Measurements from ENCODE around the gene HLA-DQB2. TPM values are rescaled to one million over a fixed set of nuclear protein-coding genes. Genes with fewer than 3 reads are reported as not detected.

HLA-DQB2 gene
- total and polyA plus RNA-seq, 10 of the 15 experiments (the other 5 are each of a cell fraction or from before 2014, with no cell fraction given) = 0.28 to 27.1 (median 8.0) TPM

GRCh38 chr6:32796848-32797776, 33.8 kb upstream of the HLA-DQB2 start (continued):
- TF ChIP-seq ELK1 (IDR thresholded peaks at IDR 0.05; ENCODE audit: low read depth, low read length) (no peak), BMI1 (IDR thresholded peaks at IDR 0.05; ENCODE audit: borderline replicate concordance) (no peak), SMAD5 (IDR thresholded peaks at IDR 0.05; ENCODE audit: low read depth) (no peak), ZNF207 (IDR thresholded peaks at IDR 0.05; ENCODE audit: borderline replicate concordance) (no peak), CUX1 (IDR thresholded peaks at IDR 0.05; ENCODE audit: insufficient replicate concordance, low read depth, low read length) (peak; percentile 3), ATF2 (IDR thresholded peaks at IDR 0.05; ENCODE audit: low read length) (no peak), PBX3 (IDR thresholded peaks at IDR 0.05; ENCODE audit: insufficient replicate concordance, low read depth, low read length) (no peak), KDM1A (IDR thresholded peaks at IDR 0.05; ENCODE audit: borderline replicate concordance) (no peak), HDAC2 (IDR thresholded peaks at IDR 0.05) (no peak), ZNF384 (IDR thresholded peaks at IDR 0.05; ENCODE audit: borderline replicate concordance, low read depth, low read length) (no peak), FOXK2 (IDR thresholded peaks at IDR 0.05) (no peak), SIN3A (IDR thresholded peaks at IDR 0.05; ENCODE audit: low read depth, low read length) (no peak), BHLHE40 (IDR thresholded peaks at IDR 0.05; ENCODE audit: borderline replicate concordance in 1 of 2, low read depth in 2 of 2, low read length in 1 of 2) (no peak; a peak in 1 of 4 replicates), LARP7 (IDR thresholded peaks at IDR 0.05) (no peak), CHD2 (IDR thresholded peaks at IDR 0.05; ENCODE audit: borderline replicate concordance, low read depth, low read length) (0 out of 2 replicates have a peak, but pooled peaks have one; percentile 6), CBFB (IDR thresholded peaks at IDR 0.05; ENCODE audit: low read depth) (no peak), SP1 (IDR thresholded peaks at IDR 0.05; ENCODE audit: low read depth, low read length) (no peak), CEBPB (IDR thresholded peaks at IDR 0.05; ENCODE audit: borderline replicate concordance in 1 of 2, low read depth in 2 of 2, low read length in 2 of 2) (peak in 1 of 2 experiments; percentile 57; a peak in 1 of 4 replicates), ATF7 (IDR thresholded peaks at IDR 0.05; ENCODE audit: low read depth) (no peak), POLR2A (IDR thresholded peaks at IDR 0.05; ENCODE audit: low read depth, low read length) (no peak), CREB1 (IDR thresholded peaks at IDR 0.05; ENCODE audit: low read depth) (0 out of 2 replicates have a peak, but pooled peaks have one; percentile 7), CREM (IDR thresholded peaks at IDR 0.05; ENCODE audit: low read depth) (no peak)

Measured in GM12878 (cell line).